Measurements from ENCODE around the gene CPPED1. TPM values are rescaled to one million over a fixed set of nuclear protein-coding genes. Genes with fewer than 3 reads are reported as not detected.
"Not testable (repeated sequence)": the region's sequence is repeated elsewhere in the genome, so short reads cannot be mapped to it uniquely, and the experiment has no call there.

CPPED1 gene
- total RNA-seq, 2 experiments from 2014 or later, result 1.4 to 2.3 TPM

- intact Hi-C loops (cut with DNase I, micrococcal nuclease), result no loop called here
- H3K27ac Mint-ChIP-seq, result no peak overlapping the region
- no peak overlapping the region for H3K27ac ChIP-seq (ENCODE audit: low read depth in 1 of 2, low read length in 2 of 2)
- ChIA-PET CTCF (no interaction called here), POLR2A (no interaction called here)
- H3K4me3 ChIP-seq (ENCODE audit: low read length), result no peak overlapping the region
- H3K4me1 ChIP-seq (ENCODE audit: insufficient read depth, low read length), result no peaks in the 10 kb centered on the region
- DNase-seq (no peak), ATAC-seq (ENCODE audit: poor library complexity) (no peak)
- H3K9me3 Mint-ChIP-seq, result no peaks in the 10 kb centered on the region
- H3K27me3 ChIP-seq (ENCODE audit: control insufficient read depth in 1 of 2, insufficient read depth in 2 of 2, low read length in 2 of 2), result no peaks in the 10 kb centered on the region
- H3K36me3 Mint-ChIP-seq (ENCODE audit: low read depth), result no peaks in the 10 kb centered on the region
- no peaks in the 10 kb centered on the region for H3K9me3 ChIP-seq (ENCODE audit: control insufficient read depth in 1 of 2, insufficient read depth in 1 of 2, low read length in 2 of 2)
- H3K36me3 ChIP-seq (ENCODE audit: insufficient read depth, low read length), result no peaks in the 10 kb centered on the region
- H3K4me1 Mint-ChIP-seq (ENCODE audit: low read depth), result no peaks in the 10 kb centered on the region
- H3K27me3 Mint-ChIP-seq, result no peaks in the 10 kb centered on the region
- H3K4me3 Mint-ChIP-seq, result no peak overlapping the region
- TF ChIP-seq, protein P1, sequence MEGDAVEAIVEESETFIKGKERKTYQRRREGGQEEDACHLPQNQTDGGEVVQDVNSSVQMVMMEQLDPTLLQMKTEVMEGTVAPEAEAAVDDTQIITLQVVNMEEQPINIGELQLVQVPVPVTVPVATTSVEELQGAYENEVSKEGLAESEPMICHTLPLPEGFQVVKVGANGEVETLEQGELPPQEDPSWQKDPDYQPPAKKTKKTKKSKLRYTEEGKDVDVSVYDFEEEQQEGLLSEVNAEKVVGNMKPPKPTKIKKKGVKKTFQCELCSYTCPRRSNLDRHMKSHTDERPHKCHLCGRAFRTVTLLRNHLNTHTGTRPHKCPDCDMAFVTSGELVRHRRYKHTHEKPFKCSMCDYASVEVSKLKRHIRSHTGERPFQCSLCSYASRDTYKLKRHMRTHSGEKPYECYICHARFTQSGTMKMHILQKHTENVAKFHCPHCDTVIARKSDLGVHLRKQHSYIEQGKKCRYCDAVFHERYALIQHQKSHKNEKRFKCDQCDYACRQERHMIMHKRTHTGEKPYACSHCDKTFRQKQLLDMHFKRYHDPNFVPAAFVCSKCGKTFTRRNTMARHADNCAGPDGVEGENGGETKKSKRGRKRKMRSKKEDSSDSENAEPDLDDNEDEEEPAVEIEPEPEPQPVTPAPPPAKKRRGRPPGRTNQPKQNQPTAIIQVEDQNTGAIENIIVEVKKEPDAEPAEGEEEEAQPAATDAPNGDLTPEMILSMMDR (IDR thresholded peaks at IDR 0.05), result no peak
Measured at GRCh38 chr16:12794486-12795387, 8.9 kb downstream of the CPPED1 start.

DNA sequence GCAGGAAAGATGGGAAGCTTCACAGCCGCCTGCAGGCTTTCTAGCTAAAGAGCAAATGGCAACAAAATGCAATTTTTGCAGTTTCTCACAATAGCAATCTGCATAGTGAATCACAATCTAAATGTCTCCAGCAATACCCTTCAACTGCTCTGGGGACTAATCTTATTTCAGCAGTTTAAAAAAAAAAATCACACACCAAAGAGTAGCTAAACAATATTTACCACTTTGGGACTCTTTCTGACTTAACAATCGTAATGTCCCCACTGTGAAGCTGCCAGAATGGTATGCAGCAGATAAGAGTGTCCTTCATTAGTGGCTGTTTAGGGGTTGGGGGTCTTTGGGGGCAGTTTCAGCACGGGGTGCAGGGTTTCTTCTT is 9.8 kb downstream of the CPPED1 start:
- no peak overlapping the region for H3K27ac Mint-ChIP-seq
- no peak overlapping the region for H3K4me3 ChIP-seq (ENCODE audit: low read length)
- ChIA-PET POLR2A (no interaction called here), CTCF (no interaction called here)
- TF ChIP-seq, protein P1 (IDR thresholded peaks at IDR 0.05), result no peak
- H3K4me1 Mint-ChIP-seq (ENCODE audit: low read depth), result no peaks in the 10 kb centered on the region
- intact Hi-C loops (cut with DNase I, micrococcal nuclease), result no loop called here
- no peaks in the 10 kb centered on the region for H3K9me3 Mint-ChIP-seq
- H3K36me3 ChIP-seq (ENCODE audit: insufficient read depth, low read length), result no peaks in the 10 kb centered on the region
- H3K36me3 Mint-ChIP-seq (ENCODE audit: low read depth), result no peaks in the 10 kb centered on the region
- DNase-seq (no peak), ATAC-seq (ENCODE audit: poor library complexity) (no peak)
- H3K9me3 ChIP-seq (ENCODE audit: control insufficient read depth in 1 of 2, insufficient read depth in 1 of 2, low read length in 2 of 2), result no peaks in the 10 kb centered on the region
- no peaks in the 10 kb centered on the region for H3K27me3 Mint-ChIP-seq
- no peaks in the 10 kb centered on the region for H3K4me1 ChIP-seq (ENCODE audit: insufficient read depth, low read length)
- no peak overlapping the region for H3K27ac ChIP-seq (ENCODE audit: low read depth in 1 of 2, low read length in 2 of 2)
- no peaks in the 10 kb centered on the region for H3K27me3 ChIP-seq (ENCODE audit: control insufficient read depth in 1 of 2, insufficient read depth in 2 of 2, low read length in 2 of 2)
- no peak overlapping the region for H3K4me3 Mint-ChIP-seq

DNA sequence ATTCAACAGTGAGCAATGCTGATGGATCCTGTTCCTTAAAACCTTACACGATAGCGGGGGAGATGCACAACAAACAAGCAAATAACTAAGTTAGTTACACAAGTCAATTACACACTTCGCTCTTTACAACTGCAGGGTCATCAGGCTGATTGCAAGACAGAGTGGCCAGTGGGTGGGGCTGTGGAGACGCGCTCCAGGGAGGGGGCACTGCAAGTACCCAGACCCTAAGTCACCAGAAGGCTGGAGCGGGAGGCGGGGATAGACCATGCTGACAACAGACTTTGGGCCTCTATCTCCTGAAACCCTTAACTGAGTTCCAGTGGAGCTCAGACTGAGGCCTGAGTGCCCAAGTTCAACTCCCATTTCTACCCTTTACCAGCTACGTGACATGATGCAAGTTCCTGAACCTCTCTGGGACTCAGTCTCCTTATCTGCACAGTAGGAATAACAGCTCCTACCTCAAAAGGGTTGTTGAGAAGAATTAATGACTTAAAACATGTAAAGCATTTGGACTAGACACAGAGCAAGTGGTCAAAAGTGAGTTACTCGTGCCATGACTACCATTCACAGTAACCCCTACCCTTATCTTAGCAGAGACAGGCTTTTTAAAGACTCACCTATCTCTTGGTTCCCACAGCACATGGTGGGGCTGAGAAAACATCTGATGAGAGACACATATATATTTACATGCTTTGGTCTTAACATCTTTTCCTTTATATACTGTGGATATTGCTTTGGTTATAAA is 10.4 kb downstream of the CPPED1 start:
- Histone ChIP-seq H3K36me3 (ENCODE audit: insufficient read depth, low read length) (no peaks in the 10 kb centered on the region), H3K27me3 (ENCODE audit: control insufficient read depth in 1 of 2, insufficient read depth in 2 of 2, low read length in 2 of 2) (no peaks in the 10 kb centered on the region), H3K4me3 (ENCODE audit: low read length) (no peak overlapping the region), H3K27ac (ENCODE audit: low read depth in 1 of 2, low read length in 2 of 2) (no peak overlapping the region), H3K9me3 (ENCODE audit: control insufficient read depth in 1 of 2, insufficient read depth in 1 of 2, low read length in 2 of 2) (no peaks in the 10 kb centered on the region), H3K4me1 (ENCODE audit: insufficient read depth, low read length) (no peaks in the 10 kb centered on the region)
- H3K36me3 Mint-ChIP-seq (ENCODE audit: low read depth), result no peaks in the 10 kb centered on the region
- ChIA-PET CTCF (no interaction called here), POLR2A (no interaction called here)
- H3K4me3 Mint-ChIP-seq, result no peak overlapping the region
- ATAC-seq (ENCODE audit: poor library complexity) (no peak), DNase-seq (no peak)
- TF ChIP-seq, protein P1 (IDR thresholded peaks at IDR 0.05), result no peak
- no peaks in the 10 kb centered on the region for H3K27me3 Mint-ChIP-seq
- intact Hi-C loops (cut with DNase I, micrococcal nuclease), result no loop called here
- H3K27ac Mint-ChIP-seq, result no peak overlapping the region
- no peaks in the 10 kb centered on the region for H3K9me3 Mint-ChIP-seq
- no peaks in the 10 kb centered on the region for H3K4me1 Mint-ChIP-seq (ENCODE audit: low read depth)

GRCh38 chr16:12792528-12792927 is 11.2 kb downstream of the CPPED1 start:
- H3K27ac Mint-ChIP-seq; H3K4me3 Mint-ChIP-seq; H3K27ac ChIP-seq (ENCODE audit: low read depth in 1 of 2, low read length in 2 of 2); H3K9me3 ChIP-seq (ENCODE audit: control insufficient read depth in 1 of 2, insufficient read depth in 1 of 2, low read length in 2 of 2); H3K4me1 Mint-ChIP-seq (ENCODE audit: low read depth); H3K36me3 Mint-ChIP-seq (ENCODE audit: low read depth); CTCF ChIA-PET; H3K9me3 Mint-ChIP-seq; POLR2A ChIA-PET; H3K36me3 ChIP-seq (ENCODE audit: insufficient read depth, low read length); H3K4me1 ChIP-seq (ENCODE audit: insufficient read depth, low read length); intact Hi-C loops (cut with DNase I, micrococcal nuclease); DNase-seq; H3K27me3 Mint-ChIP-seq; H3K4me3 ChIP-seq (ENCODE audit: low read length); ATAC-seq (ENCODE audit: poor library complexity); H3K27me3 ChIP-seq (ENCODE audit: control insufficient read depth in 1 of 2, insufficient read depth in 2 of 2, low read length in 2 of 2): not testable (repeated sequence)

Data from CD4-positive, alpha-beta T cell (primary cell).